Neural cell (in vitro differentiated cells): ENCODE results near the gene TNFRSF14.

Experiments used
- EZH2 ChIP-seq: fragments of 200-600, 300-800 bp; shearing (Covaris generic), sonication (generic); IDR thresholded peaks from 2 replicates; pipeline ENCODE4 v1.6.1; 2014; ENCODE audit warnings: antibody characterized with exemption, low read length, borderline replicate concordance, mild to moderate bottlenecking; ENCODE audit not compliant: insufficient read depth, poor library complexity, severe bottlenecking
- TF ChIP-seq, protein P1 (sequence below): fragments of 450-650 bp; IDR thresholded peaks from 2 replicates; pipeline ENCODE4 v1.5.1; 2014; ENCODE audit warnings: antibody characterized with exemption, mild to moderate bottlenecking, moderate library complexity; ENCODE audit not compliant: poor library complexity, severe bottlenecking

- TF ChIP-seq, protein P1, sequence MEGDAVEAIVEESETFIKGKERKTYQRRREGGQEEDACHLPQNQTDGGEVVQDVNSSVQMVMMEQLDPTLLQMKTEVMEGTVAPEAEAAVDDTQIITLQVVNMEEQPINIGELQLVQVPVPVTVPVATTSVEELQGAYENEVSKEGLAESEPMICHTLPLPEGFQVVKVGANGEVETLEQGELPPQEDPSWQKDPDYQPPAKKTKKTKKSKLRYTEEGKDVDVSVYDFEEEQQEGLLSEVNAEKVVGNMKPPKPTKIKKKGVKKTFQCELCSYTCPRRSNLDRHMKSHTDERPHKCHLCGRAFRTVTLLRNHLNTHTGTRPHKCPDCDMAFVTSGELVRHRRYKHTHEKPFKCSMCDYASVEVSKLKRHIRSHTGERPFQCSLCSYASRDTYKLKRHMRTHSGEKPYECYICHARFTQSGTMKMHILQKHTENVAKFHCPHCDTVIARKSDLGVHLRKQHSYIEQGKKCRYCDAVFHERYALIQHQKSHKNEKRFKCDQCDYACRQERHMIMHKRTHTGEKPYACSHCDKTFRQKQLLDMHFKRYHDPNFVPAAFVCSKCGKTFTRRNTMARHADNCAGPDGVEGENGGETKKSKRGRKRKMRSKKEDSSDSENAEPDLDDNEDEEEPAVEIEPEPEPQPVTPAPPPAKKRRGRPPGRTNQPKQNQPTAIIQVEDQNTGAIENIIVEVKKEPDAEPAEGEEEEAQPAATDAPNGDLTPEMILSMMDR, result no peak
- TF ChIP-seq EZH2, result no peak
Measured at GRCh38 chr1:2520206-2520605, 36.0 kb upstream of the TNFRSF14 start.
